Measurements from ENCODE around the gene SFTPD. TPM values are rescaled to one million over a fixed set of nuclear protein-coding genes. Genes with fewer than 3 reads are reported as not detected.
"Not testable (repeated sequence)": the region's sequence is repeated elsewhere in the genome, so short reads cannot be mapped to it uniquely, and the experiment has no call there.

SFTPD gene
- total RNA-seq, 2 experiments from 2014 or later: not detected

- DNase-seq: no peak
- no peak for ATAC-seq
- Mint-ChIP-seq H3K36me3 (ENCODE audit: low read depth) (no peaks in the 10 kb centered on the region), H3K27ac (no peak overlapping the region), H3K4me1 (ENCODE audit: low read depth) (no peaks in the 10 kb centered on the region), H3K9me3 (no peaks in the 10 kb centered on the region), H3K27me3 (peaks cover 29% of the 10 kb centered on the region), H3K4me3 (no peak overlapping the region)
- ChIA-PET CTCF (no interaction called here), POLR2A (no interaction called here)
- intact Hi-C loops (cut with micrococcal nuclease): no loop called here
- no peak for TF ChIP-seq CTCF (IDR thresholded peaks at IDR 0.05)
Measured at GRCh38 chr10:79898597-79899325, 50.1 kb downstream of the SFTPD start.

DNA sequence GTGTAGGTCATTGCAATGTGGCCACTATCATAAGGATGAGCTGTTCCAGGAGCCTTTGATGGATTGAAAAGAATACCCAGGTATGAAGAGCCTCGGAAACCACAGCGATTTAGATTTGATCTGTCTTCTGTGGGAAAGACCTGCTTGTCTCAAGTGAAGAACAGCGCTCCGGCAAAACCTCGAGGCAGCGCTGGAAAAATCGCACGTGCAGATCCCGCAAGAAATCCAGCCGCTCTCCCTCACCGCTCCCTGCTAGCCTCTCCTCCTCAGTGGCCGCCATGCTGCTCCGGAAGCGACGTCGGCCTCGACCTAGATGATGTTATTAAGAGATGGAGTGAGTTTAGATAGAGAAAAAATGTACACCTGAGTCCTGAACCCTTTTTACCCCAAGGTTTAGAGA lies 56.0 kb downstream of the SFTPD start:
- ATAC-seq; H3K36me3 Mint-ChIP-seq (ENCODE audit: low read depth); POLR2A ChIA-PET; DNase-seq; H3K9me3 Mint-ChIP-seq; H3K4me1 Mint-ChIP-seq (ENCODE audit: low read depth); intact Hi-C loops (cut with micrococcal nuclease); H3K4me3 Mint-ChIP-seq; H3K27ac Mint-ChIP-seq; CTCF ChIA-PET: not testable (repeated sequence)
- H3K27me3 Mint-ChIP-seq: peaks cover 28% of the 10 kb centered on the region

DNA sequence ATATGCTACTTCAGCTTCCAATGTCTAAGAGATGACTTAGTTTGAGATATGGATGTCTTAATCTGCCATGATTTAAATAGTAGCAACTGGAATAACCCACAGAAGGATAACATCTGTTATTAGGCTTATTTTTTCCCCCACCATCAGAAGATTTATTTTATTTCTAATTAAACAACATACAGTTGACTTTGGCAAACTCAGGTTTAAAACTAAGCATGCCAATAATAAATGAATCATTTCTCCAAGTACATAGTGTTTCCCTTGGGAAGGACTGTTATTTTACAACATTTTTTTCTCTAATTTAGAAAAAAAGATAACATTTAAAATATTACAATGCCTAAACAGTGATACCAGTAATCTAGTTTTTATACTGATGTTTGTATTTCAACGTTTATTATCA lies 58.4 kb downstream of the SFTPD start:
- Mint-ChIP-seq H3K9me3 (no peaks in the 10 kb centered on the region), H3K36me3 (ENCODE audit: low read depth) (no peaks in the 10 kb centered on the region), H3K27me3 (peaks cover 27% of the 10 kb centered on the region), H3K4me3 (no peak overlapping the region), H3K4me1 (ENCODE audit: low read depth) (no peaks in the 10 kb centered on the region), H3K27ac (no peak overlapping the region)
- ATAC-seq: no peak
- ChIA-PET CTCF (no interaction called here), POLR2A (no interaction called here)
- TF ChIP-seq CTCF (IDR thresholded peaks at IDR 0.05): no peak
- intact Hi-C loops (cut with micrococcal nuclease): no loop called here
- no peak for DNase-seq

DNA sequence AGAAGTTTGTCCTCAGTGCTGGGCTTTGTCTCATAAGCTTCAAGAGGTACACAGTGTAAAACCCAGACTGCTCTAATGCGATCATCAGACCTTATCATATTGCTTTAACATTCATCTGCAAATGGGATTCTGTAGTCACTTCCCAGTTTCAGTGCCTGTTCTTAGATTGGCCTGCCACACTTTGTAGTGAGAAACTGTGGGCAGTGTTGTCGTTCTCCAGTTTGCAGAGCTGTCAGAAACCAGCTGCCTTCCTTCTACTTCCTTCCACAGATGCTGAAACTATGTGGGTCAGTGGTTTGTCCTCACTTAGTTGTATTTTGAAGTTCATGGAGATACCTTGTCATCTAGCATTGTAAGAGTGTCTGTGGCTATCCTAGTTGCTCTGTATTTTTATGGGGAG lies 59.9 kb downstream of the SFTPD start:
- H3K36me3 Mint-ChIP-seq (ENCODE audit: low read depth); H3K27ac Mint-ChIP-seq; CTCF ChIA-PET; H3K4me1 Mint-ChIP-seq (ENCODE audit: low read depth); POLR2A ChIA-PET; ATAC-seq; H3K4me3 Mint-ChIP-seq; intact Hi-C loops (cut with micrococcal nuclease); H3K9me3 Mint-ChIP-seq; DNase-seq: not testable (repeated sequence)
- peaks cover 28% of the 10 kb centered on the region for H3K27me3 Mint-ChIP-seq

Other genes starting within 250 kb of the SFTPD start
- under 1 TPM; 0.18 to 0.83 TPM for gene NUTM2B, start 245.9 kb downstream of the SFTPD start, total RNA-seq
- gene NUTM2E, start 122.4 kb downstream of the SFTPD start, total RNA-seq: under 1 TPM in 1 of 2 experiments, not detected in 1; 0.23 TPM
- 10 to 100 TPM; 11.7 to 12.3 TPM for gene TMEM254, start 129.6 kb upstream of the SFTPD start, total RNA-seq
- gene PLAC9, start 183.6 kb upstream of the SFTPD start, total RNA-seq: not detected